ENCODE data around the gene NEGR1. TPM values are rescaled to one million over a fixed set of nuclear protein-coding genes. Genes with fewer than 3 reads are reported as not detected.

NEGR1 gene
- total RNA-seq: 4.0 and 4.9 TPM in 2 replicates

GRCh38 chr1:72282271-72283021 lies at the start of gene NEGR1:
Gene NEGR1, minus strand, starts transcription at chr1:72282539.
- Histone ChIP-seq H3K4me3 (ENCODE audit: low read depth, low read length) (peak within 1 kb of the TSS; percentile 76), H3K27me3 (ENCODE audit: control insufficient read depth, insufficient read depth, low read length) (no peaks in the 10 kb centered on the region), H3K36me3 (ENCODE audit: control insufficient read depth, insufficient read depth, low read length) (no peaks in the 10 kb centered on the region)
- TF ChIP-seq CTCF (IDR thresholded peaks at IDR 0.05; ENCODE audit: insufficient read depth, low read length, poor library complexity, severe bottlenecking): peak; percentile 9
- DNase-seq (ENCODE audit: low read depth): peak; percentile 58

GRCh38 chr1:72326494-72326893 lies 44.2 kb upstream of the NEGR1 start:
- DNase-seq (ENCODE audit: low read depth): no peak
- no peaks in the 10 kb centered on the region for H3K36me3 ChIP-seq (ENCODE audit: control insufficient read depth, insufficient read depth, low read length)
- H3K4me3 ChIP-seq (ENCODE audit: low read depth, low read length): no peak overlapping the region
- TF ChIP-seq CTCF (IDR thresholded peaks at IDR 0.05; ENCODE audit: insufficient read depth, low read length, poor library complexity, severe bottlenecking): no peak
- H3K27me3 ChIP-seq (ENCODE audit: control insufficient read depth, insufficient read depth, low read length): no peaks in the 10 kb centered on the region

- no peak for TF ChIP-seq CTCF (IDR thresholded peaks at IDR 0.05; ENCODE audit: insufficient read depth, low read length, poor library complexity, severe bottlenecking)
- Histone ChIP-seq H3K27me3 (ENCODE audit: control insufficient read depth, insufficient read depth, low read length) (no peaks in the 10 kb centered on the region), H3K4me3 (ENCODE audit: low read depth, low read length) (no peak overlapping the region), H3K36me3 (ENCODE audit: control insufficient read depth, insufficient read depth, low read length) (no peaks in the 10 kb centered on the region)
- no peak for DNase-seq (ENCODE audit: low read depth)
These were observed 42.1 kb upstream of the NEGR1 start for GRCh38 chr1:72324451-72324850.

DNA sequence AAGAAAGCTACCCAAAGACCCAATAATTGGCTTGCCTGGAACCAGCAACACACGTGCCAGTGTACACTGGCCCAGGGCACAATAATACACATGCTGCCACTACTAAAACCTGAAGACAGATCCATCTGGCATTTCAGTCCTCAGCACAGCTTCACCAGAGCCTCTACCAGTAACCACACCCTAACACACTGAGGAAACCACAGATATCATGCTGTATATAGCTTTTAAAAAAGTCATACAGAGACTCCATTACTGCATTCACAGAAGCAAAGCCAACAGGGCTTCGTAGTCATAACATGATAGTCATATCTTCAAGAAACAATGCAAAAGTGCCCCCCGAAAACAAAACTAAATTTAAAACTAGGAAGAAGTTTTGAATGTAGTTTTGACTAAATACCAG lies 40.6 kb upstream of the NEGR1 start:
- H3K36me3 ChIP-seq (ENCODE audit: control insufficient read depth, insufficient read depth, low read length): no peaks in the 10 kb centered on the region
- no peak overlapping the region for H3K4me3 ChIP-seq (ENCODE audit: low read depth, low read length)
- TF ChIP-seq CTCF (IDR thresholded peaks at IDR 0.05; ENCODE audit: insufficient read depth, low read length, poor library complexity, severe bottlenecking): no peak
- H3K27me3 ChIP-seq (ENCODE audit: control insufficient read depth, insufficient read depth, low read length): no peaks in the 10 kb centered on the region
- no peak for DNase-seq (ENCODE audit: low read depth)

DNA sequence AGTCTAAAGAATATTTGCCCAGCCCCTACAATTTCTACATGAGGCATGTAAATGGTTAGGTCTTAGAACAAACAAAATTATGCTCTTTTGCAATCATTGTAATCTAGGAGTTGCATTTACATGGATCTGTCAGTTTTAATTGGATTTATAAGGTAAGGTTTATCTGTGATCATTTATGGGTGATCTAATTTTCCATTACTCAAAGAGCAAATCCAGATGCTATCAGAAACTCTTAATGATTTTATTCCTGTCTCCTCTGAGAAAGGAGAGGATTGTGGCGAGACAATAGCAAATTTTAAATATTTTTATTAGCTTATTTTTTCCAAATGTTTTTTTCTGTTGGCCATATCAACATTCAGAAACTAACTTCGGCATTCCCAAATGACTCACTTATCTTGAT lies 14.2 kb upstream of the NEGR1 start:
- TF ChIP-seq CTCF (IDR thresholded peaks at IDR 0.05; ENCODE audit: insufficient read depth, low read length, poor library complexity, severe bottlenecking): no peak
- Histone ChIP-seq H3K4me3 (ENCODE audit: low read depth, low read length) (no peak overlapping the region), H3K36me3 (ENCODE audit: control insufficient read depth, insufficient read depth, low read length) (no peaks in the 10 kb centered on the region), H3K27me3 (ENCODE audit: control insufficient read depth, insufficient read depth, low read length) (no peaks in the 10 kb centered on the region)
- no peak for DNase-seq (ENCODE audit: low read depth)

GRCh38 chr1:72288886-72289285 lies 6.5 kb upstream of the NEGR1 start:
- Histone ChIP-seq H3K4me3 (ENCODE audit: low read depth, low read length) (no peak overlapping the region), H3K27me3 (ENCODE audit: control insufficient read depth, insufficient read depth, low read length) (no peaks in the 10 kb centered on the region), H3K36me3 (ENCODE audit: control insufficient read depth, insufficient read depth, low read length) (no peaks in the 10 kb centered on the region)
- no peak for TF ChIP-seq CTCF (IDR thresholded peaks at IDR 0.05; ENCODE audit: insufficient read depth, low read length, poor library complexity, severe bottlenecking)
- DNase-seq (ENCODE audit: low read depth): no peak
